ENCODE data around the gene C12orf76.
"Not testable (repeated sequence)": the region's sequence is repeated elsewhere in the genome, so short reads cannot be mapped to it uniquely, and the experiment has no call there.

- TF ChIP-seq CTCF (IDR thresholded peaks at IDR 0.05 in 4 of 5, conservative IDR thresholded peaks at IDR 0.05 in 1 of 5); POLR2A (IDR thresholded peaks at IDR 0.05): not testable (repeated sequence)
Measured at GRCh38 chr12:110049666-110050065, 1.3 kb upstream of the C12orf76 start.
